Measurements from ENCODE around the gene CARHSP1. TPM values are rescaled to one million over a fixed set of nuclear protein-coding genes. Genes with fewer than 3 reads are reported as not detected.

Gene CARHSP1
- polyA plus RNA-seq, 1 of the 3 experiments (the other 2 are of a cell fraction) = 93.6 TPM

DNA sequence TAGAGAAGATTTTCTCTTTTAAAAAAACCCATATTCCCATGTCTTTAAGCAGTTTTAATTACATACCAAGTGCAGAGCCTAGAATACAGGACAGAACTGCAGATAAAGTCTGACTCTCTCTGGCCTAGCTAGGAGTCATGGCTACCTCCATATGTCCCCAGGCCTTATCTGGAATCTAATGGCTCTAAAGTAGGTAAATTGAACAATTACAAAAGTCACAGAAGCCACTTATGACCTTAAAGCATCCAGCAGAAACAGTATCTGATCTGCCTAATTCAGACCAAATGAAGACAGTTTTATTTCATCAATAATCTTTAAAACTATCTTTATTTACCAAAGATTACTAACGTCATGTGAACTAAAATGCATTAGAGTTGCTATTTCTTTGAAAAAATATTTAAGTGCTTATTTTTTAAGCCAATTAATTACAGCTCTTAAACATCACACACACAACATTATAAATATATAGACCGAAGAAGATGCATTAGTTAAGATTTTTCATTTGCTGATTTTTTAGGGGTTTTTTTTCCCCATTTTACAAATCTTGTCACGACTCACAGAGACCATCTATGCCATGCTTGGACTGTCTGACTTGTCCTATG, 42.4 kb downstream of the CARHSP1 start:
- H4K20me1 ChIP-seq (ENCODE audit: insufficient read depth) = peaks cover 17% of the 10 kb centered on the region; the same call in 1 of the 2 replicates
- DNase-seq = peak; percentile 69
- no peaks in the 10 kb centered on the region for H3K9me2 ChIP-seq
- H3K4me3 ChIP-seq (ENCODE audit: low read depth in 2 of 2, low read length in 1 of 2) = no peak overlapping the region
- CTCF ChIA-PET = interaction anchor here (0.6 to 2.1 kb wide), 4 partner anchors 54 to 254 kb away, joined by 3 to 4 read pairs (median 4); no protein-coding TSS in a partner anchor
- H3K9me3 ChIP-seq = no peaks in the 10 kb centered on the region
- H3K79me2 ChIP-seq (ENCODE audit: insufficient read depth) = peaks cover 40% of the 10 kb centered on the region
- H3K27ac ChIP-seq (ENCODE audit: low read depth in 2 of 2, low read length in 1 of 2) = peak overlapping the region; percentile 45 to 97
- peaks cover 0 to 21% of the 10 kb centered on the region in 2 experiments; a peak in 3 of 4 replicates for H3K4me1 ChIP-seq (ENCODE audit: control insufficient read depth in 1 of 2, insufficient read depth in 2 of 2, low read depth in 1 of 2, low read length in 1 of 2)
- H3K36me3 ChIP-seq (replicated peaks in 1 of 2; ENCODE audit: control insufficient read depth in 1 of 2, insufficient read depth in 2 of 2, low read length in 1 of 2) = peaks cover 61 to 65% of the 10 kb centered on the region in 2 experiments
- POLR2A ChIA-PET = interaction anchor here (1.0 kb wide), 1 partner anchor 42 kb away, joined by 3 read pairs; the partner anchor contains the start of gene CARHSP1
- no peak overlapping the region for H3K9ac ChIP-seq
- 50% methylated on average over 3 of the region's 3 CpGs for WGBS (ENCODE audit: low lambda C conversion rate)
- H2AFZ ChIP-seq (ENCODE audit: low read depth) = no peak overlapping the region
- peaks cover 26% of the 10 kb centered on the region for H3F3A ChIP-seq (replicated peaks; ENCODE audit: insufficient read depth)
- H3K4me2 ChIP-seq = no peak overlapping the region
- H3K27me3 ChIP-seq (ENCODE audit: insufficient read depth) = no peaks in the 10 kb centered on the region
- TF ChIP-seq TCF12 (IDR thresholded peaks at IDR 0.05) = peak; percentile 62
- TF ChIP-seq ELF1 (IDR thresholded peaks at IDR 0.05) = no peak
- no peak for TF ChIP-seq RXRA (IDR thresholded peaks at IDR 0.05; ENCODE audit: borderline replicate concordance, low read depth)
- TF ChIP-seq EP300 (IDR thresholded peaks at IDR 0.05; ENCODE audit: borderline replicate concordance in 1 of 2, low read depth in 1 of 2, low read length in 1 of 2) = peak in 1 of 2 experiments; percentile 95; a peak in 2 of 4 replicates
- peak; percentile 87 for TF ChIP-seq CHD2 (IDR thresholded peaks at IDR 0.05; ENCODE audit: low read length, partially characterized antibody)
- no peak for TF ChIP-seq SMC3 (IDR thresholded peaks at IDR 0.05; ENCODE audit: low read depth, low read length)
- TF ChIP-seq, protein P1, sequence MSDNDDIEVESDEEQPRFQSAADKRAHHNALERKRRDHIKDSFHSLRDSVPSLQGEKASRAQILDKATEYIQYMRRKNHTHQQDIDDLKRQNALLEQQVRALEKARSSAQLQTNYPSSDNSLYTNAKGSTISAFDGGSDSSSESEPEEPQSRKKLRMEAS (IDR thresholded peaks at IDR 0.05; ENCODE audit: low read depth) = no peak
- TF ChIP-seq SIN3A (IDR thresholded peaks at IDR 0.05; ENCODE audit: borderline replicate concordance, low read depth, low read length) = no peak
- TF ChIP-seq, protein P2, sequence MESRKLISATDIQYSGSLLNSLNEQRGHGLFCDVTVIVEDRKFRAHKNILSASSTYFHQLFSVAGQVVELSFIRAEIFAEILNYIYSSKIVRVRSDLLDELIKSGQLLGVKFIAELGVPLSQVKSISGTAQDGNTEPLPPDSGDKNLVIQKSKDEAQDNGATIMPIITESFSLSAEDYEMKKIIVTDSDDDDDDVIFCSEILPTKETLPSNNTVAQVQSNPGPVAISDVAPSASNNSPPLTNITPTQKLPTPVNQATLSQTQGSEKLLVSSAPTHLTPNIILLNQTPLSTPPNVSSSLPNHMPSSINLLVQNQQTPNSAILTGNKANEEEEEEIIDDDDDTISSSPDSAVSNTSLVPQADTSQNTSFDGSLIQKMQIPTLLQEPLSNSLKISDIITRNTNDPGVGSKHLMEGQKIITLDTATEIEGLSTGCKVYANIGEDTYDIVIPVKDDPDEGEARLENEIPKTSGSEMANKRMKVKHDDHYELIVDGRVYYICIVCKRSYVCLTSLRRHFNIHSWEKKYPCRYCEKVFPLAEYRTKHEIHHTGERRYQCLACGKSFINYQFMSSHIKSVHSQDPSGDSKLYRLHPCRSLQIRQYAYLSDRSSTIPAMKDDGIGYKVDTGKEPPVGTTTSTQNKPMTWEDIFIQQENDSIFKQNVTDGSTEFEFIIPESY (IDR thresholded peaks at IDR 0.05; ENCODE audit: borderline replicate concordance, low read depth) = no peak
- TF ChIP-seq RCOR1 (IDR thresholded peaks at IDR 0.05; ENCODE audit: low read length) = peak; percentile 90
- TF ChIP-seq MXI1 (IDR thresholded peaks at IDR 0.05; ENCODE audit: low read depth, low read length) = peak; percentile 37; the same call in 1 of the 2 replicates
- TF ChIP-seq JUND (IDR thresholded peaks at IDR 0.05) = no peak
- TF ChIP-seq, protein P3, sequence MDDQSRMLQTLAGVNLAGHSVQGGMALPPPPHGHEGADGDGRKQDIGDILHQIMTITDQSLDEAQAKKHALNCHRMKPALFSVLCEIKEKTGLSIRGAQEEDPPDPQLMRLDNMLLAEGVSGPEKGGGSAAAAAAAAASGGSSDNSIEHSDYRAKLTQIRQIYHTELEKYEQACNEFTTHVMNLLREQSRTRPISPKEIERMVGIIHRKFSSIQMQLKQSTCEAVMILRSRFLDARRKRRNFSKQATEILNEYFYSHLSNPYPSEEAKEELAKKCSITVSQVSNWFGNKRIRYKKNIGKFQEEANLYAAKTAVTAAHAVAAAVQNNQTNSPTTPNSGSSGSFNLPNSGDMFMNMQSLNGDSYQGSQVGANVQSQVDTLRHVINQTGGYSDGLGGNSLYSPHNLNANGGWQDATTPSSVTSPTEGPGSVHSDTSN (IDR thresholded peaks at IDR 0.05) = no peak
- no peak for TF ChIP-seq EZH2phosphoT487 (IDR thresholded peaks at IDR 0.05; ENCODE audit: borderline replicate concordance, low read depth)
- no peak; the same call in 1 of the 2 replicates for TF ChIP-seq RAD21 (IDR thresholded peaks at IDR 0.05; ENCODE audit: low read length)
- TF ChIP-seq MEF2A (IDR thresholded peaks at IDR 0.05; ENCODE audit: borderline replicate concordance, low read depth) = no peak
- TF ChIP-seq, protein P4, sequence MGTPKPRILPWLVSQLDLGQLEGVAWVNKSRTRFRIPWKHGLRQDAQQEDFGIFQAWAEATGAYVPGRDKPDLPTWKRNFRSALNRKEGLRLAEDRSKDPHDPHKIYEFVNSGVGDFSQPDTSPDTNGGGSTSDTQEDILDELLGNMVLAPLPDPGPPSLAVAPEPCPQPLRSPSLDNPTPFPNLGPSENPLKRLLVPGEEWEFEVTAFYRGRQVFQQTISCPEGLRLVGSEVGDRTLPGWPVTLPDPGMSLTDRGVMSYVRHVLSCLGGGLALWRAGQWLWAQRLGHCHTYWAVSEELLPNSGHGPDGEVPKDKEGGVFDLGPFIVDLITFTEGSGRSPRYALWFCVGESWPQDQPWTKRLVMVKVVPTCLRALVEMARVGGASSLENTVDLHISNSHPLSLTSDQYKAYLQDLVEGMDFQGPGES (IDR thresholded peaks at IDR 0.05; ENCODE audit: low read depth, low read length) = no peak
- peak; percentile 98 for TF ChIP-seq GATA2 (CRISPR knock-in tag; IDR thresholded peaks at IDR 0.05)
- TF ChIP-seq RFX5 (IDR thresholded peaks at IDR 0.05; ENCODE audit: low read length) = no peak
- TF ChIP-seq NRF1 (IDR thresholded peaks at IDR 0.05; ENCODE audit: low read depth, low read length) = no peak
- TF ChIP-seq YY1 (IDR thresholded peaks at IDR 0.05; ENCODE audit: low read depth) = no peak
- TF ChIP-seq GABPA (IDR thresholded peaks at IDR 0.05; ENCODE audit: low read depth) = no peak
- TF ChIP-seq TAF1 (IDR thresholded peaks at IDR 0.05; ENCODE audit: borderline replicate concordance, low read depth, low read length) = no peak
- no peak for TF ChIP-seq FOSL2 (IDR thresholded peaks at IDR 0.05; ENCODE audit: borderline replicate concordance, low read depth)
- no peak for TF ChIP-seq CTCF (IDR thresholded peaks at IDR 0.05)

Data from SK-N-SH (cell line).